ENCODE measurements around the gene BRICD5. TPM values are rescaled to one million over a fixed set of nuclear protein-coding genes. Genes with fewer than 3 reads are reported as not detected.
A peak's percentile ranks its signal among the peaks of the same experiment; 100 is the strongest.
"Not testable (repeated sequence)": the region's sequence is repeated elsewhere in the genome, so short reads cannot be mapped to it uniquely, and the experiment has no call there.

BRICD5 gene
- total RNA-seq, 2 experiments from 2014 or later: 10.3 to 12.5 TPM

- Mint-ChIP-seq H3K9me3 (no peaks in the 10 kb centered on the region), H3K27ac (no peak overlapping the region), H3K4me1 (peaks cover 44% of the 10 kb centered on the region), H3K27me3 (no peaks in the 10 kb centered on the region), H3K36me3 (ENCODE audit: low read depth) (peaks cover 29% of the 10 kb centered on the region), H3K4me3 (no peak overlapping the region)
- ChIA-PET POLR2A (interaction anchor here (0.6 to 2.8 kb wide), 2 partner anchors 9 to 55 kb away, joined by 3 to 11 read pairs; partner anchors contain the start of gene TRAF7), CTCF (no interaction called here)
- no peak for DNase-seq
These were observed 1.2 kb downstream of the BRICD5 start for GRCh38 chr16:2209258-2210008.

GRCh38 chr16:2208772-2209171, 1.9 kb downstream of the BRICD5 start:
- no peaks in the 10 kb centered on the region for H3K9me3 Mint-ChIP-seq

DNA sequence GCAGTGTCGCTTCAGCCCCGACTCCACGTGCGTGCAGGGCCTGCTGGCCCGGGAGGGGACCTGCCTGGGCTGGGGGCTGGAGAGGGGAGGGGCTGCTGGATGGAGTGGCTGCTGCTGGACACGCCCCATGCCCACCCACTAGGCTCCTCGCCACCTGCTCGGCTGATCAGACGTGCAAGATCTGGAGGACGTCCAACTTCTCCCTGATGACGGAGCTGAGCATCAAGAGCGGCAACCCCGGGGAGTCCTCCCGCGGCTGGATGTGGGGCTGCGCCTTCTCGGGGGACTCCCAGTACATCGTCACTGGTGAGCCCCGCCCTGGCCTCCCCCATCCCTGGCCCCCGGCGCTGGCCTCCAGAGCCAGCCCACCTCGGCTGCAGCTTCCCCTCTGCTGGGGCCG, 2.4 kb downstream of the BRICD5 start:
- H3K4me1 Mint-ChIP-seq: peaks cover 44% of the 10 kb centered on the region
- no peaks in the 10 kb centered on the region for H3K9me3 Mint-ChIP-seq
- CTCF ChIA-PET: no interaction called here
- no peaks in the 10 kb centered on the region for H3K27me3 Mint-ChIP-seq
- H3K4me3 Mint-ChIP-seq: no peak overlapping the region
- DNase-seq: no peak
- POLR2A ChIA-PET: interaction anchor here (2.8 kb wide), 1 partner anchor 54 kb away, joined by 11 read pairs; the partner anchor contains the start of gene TRAF7
- H3K36me3 Mint-ChIP-seq (ENCODE audit: low read depth): peaks cover 27% of the 10 kb centered on the region
- H3K27ac Mint-ChIP-seq: no peak overlapping the region

More at GRCh38 chr16:2208772-2209171, 1.9 kb downstream of the BRICD5 start:
- ChIA-PET POLR2A (interaction anchor here (2.8 kb wide), 1 partner anchor 54 kb away, joined by 11 read pairs; the partner anchor contains the start of gene TRAF7), CTCF (no interaction called here)
- no peak overlapping the region for H3K27ac Mint-ChIP-seq
- peaks cover 29% of the 10 kb centered on the region for H3K36me3 Mint-ChIP-seq (ENCODE audit: low read depth)
- peaks cover 46% of the 10 kb centered on the region for H3K4me1 Mint-ChIP-seq
- H3K4me3 Mint-ChIP-seq: no peak overlapping the region
- DNase-seq: no peak
- H3K27me3 Mint-ChIP-seq: no peaks in the 10 kb centered on the region

GRCh38 chr16:2207872-2208271, 2.8 kb downstream of the BRICD5 start:
- ChIA-PET POLR2A (interaction anchor here (2.8 kb wide), 2 partner anchors 43 to 54 kb away, joined by 10 to 11 read pairs; partner anchors contain the start of genes ECI1 and TRAF7), CTCF (no interaction called here)
- Mint-ChIP-seq H3K27me3 (no peaks in the 10 kb centered on the region), H3K4me3 (peak overlapping the region; percentile 9), H3K36me3 (ENCODE audit: low read depth) (peaks cover 25% of the 10 kb centered on the region), H3K9me3 (no peaks in the 10 kb centered on the region), H3K27ac (peak overlapping the region; percentile 20), H3K4me1 (peaks cover 40% of the 10 kb centered on the region)
- DNase-seq: no peak

DNA sequence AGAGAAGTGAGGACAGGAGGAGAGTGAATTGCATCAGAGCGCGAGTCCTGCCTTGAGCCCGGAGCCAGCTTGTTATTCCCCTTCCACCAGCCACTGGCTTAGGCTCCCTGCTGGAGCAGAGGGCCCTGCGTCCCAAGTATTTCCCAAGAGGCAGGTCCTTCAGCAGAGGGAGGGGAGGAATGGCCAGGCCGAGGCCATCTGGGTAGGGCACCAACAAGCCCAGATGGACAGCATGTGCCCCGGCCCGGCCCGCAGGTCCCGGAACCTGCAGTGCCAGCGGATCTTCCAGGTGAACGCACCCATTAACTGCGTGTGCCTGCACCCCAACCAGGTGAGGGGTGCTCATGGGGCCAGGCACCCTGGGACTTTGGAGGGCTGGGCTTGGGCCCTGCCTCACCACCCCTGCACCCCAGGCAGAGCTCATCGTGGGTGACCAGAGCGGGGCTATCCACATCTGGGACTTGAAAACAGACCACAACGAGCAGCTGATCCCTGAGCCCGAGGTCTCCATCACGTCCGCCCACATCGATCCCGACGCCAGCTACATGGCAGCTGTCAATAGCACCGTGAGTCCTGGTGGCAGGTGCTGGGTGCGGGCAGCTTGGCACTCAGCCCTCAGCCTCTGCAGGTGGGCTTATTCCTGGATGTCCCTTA, 3.8 kb downstream of the BRICD5 start:
- Mint-ChIP-seq H3K4me1 (peaks cover 32% of the 10 kb centered on the region), H3K27ac (peak overlapping the region; percentile 72), H3K36me3 (ENCODE audit: low read depth) (peaks cover 22% of the 10 kb centered on the region), H3K9me3 (no peaks in the 10 kb centered on the region), H3K4me3 (peak overlapping the region; percentile 73), H3K27me3 (peaks cover 4% of the 10 kb centered on the region)
- ChIA-PET POLR2A (interaction anchor here (1.0 to 4.7 kb wide), 7 partner anchors 9 to 211 kb away, joined by 3 to 43 read pairs (median 10); partner anchors contain the start of genes E4F1, ECI1, PGP and TRAF7), CTCF (interaction anchor here (0.9 to 1.0 kb wide), 3 partner anchors 8 to 52 kb away, joined by 3 read pairs; partner anchors contain the start of gene PGP)
- no peak for DNase-seq

GRCh38 chr16:2206420-2206779, 4.3 kb downstream of the BRICD5 start:
- peaks cover 19% of the 10 kb centered on the region for H3K36me3 Mint-ChIP-seq (ENCODE audit: low read depth)
- ChIA-PET POLR2A (interaction anchor here (1.0 to 4.7 kb wide), 10 partner anchors 9 to 211 kb away, joined by 3 to 43 read pairs (median 4); partner anchors contain the start of genes E4F1, ECI1, PGP and TRAF7), CTCF (interaction anchor here (0.9 to 1.0 kb wide), 2 partner anchors 8 to 52 kb away, joined by 3 read pairs; partner anchors contain the start of gene PGP)
- DNase-seq: no peak
- peak overlapping the region; percentile 72 for H3K27ac Mint-ChIP-seq
- peak overlapping the region; percentile 73 for H3K4me3 Mint-ChIP-seq
- H3K9me3 Mint-ChIP-seq: no peaks in the 10 kb centered on the region
- H3K27me3 Mint-ChIP-seq: peaks cover 6% of the 10 kb centered on the region
- peaks cover 30% of the 10 kb centered on the region for H3K4me1 Mint-ChIP-seq

DNA sequence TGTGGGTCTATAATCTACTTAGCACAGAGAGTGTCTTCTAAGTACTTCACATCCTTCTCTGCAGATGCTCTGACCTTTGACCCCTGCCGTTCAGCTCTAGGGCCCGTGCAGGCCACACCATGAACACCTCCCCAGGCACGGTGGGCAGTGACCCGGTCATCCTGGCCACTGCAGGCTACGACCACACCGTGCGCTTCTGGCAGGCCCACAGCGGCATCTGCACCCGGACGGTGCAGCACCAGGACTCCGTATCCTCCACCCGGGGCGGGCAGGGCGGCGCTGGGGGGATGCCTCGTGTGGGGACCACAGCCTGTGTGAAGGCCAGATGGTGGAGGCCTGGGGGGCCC, 4.7 kb downstream of the BRICD5 start:
- Mint-ChIP-seq H3K27me3 (peaks cover 6% of the 10 kb centered on the region), H3K27ac (peak overlapping the region; percentile 72), H3K4me1 (peaks cover 30% of the 10 kb centered on the region), H3K4me3 (peak overlapping the region; percentile 73), H3K9me3 (no peaks in the 10 kb centered on the region), H3K36me3 (ENCODE audit: low read depth) (peaks cover 19% of the 10 kb centered on the region)
- no peak for DNase-seq
- ChIA-PET CTCF (interaction anchor here (0.9 to 1.0 kb wide), 2 partner anchors 51 to 296 kb away, joined by 3 read pairs; no protein-coding TSS in a partner anchor), POLR2A (interaction anchor here (1.0 to 4.7 kb wide), 13 partner anchors 10 to 241 kb away, joined by 3 to 43 read pairs (median 3); partner anchors contain the start of genes E4F1, ECI1, PGP and RPS2)

DNA sequence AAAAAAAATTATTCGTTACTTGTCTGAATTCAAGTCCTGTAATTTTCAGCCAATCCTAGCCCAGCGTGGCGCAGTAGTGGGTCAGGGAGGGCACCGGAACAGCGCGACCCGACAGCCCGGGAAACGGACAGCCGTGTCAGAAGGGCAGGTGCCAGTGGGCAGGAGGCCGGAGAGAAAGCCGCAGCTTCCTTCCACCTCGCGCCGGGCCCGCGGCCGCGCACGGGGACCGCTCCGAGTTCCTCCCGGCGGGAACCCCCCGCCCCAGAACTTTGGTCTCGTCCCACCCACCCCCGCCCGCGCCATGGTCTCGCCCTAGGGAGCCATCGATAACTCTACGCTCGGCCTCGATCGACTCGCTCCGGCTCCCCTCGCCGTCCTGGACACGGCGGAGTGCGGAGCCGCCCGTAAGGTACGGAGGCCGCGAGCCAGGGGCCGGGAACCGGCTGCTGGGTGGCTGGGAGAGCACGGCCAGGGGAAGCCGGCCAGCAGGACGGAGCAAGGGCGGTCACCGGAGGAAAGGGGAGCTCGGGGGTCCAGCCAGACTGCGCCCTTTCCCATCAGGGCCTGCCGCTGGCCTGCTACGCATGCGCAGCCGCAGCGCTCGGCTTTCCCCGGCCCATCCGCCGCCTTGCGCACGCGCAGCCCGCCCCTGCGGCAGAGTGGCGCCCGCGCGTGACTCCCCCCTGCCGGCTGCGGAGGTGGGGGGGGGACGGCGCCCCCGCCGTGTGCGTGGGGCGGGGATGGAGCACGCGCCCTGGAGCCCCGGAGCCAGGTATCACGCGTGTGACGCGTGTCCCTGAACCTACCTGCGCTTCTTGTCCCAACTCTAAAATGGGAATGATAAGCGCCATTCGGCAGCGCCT, 5.3 kb downstream of the BRICD5 start, which contains the start of gene MLST8:
Gene MLST8, plus strand, starts transcription at position 351 of the 863 bp plus-strand sequence. CDS start 632 bp downstream, outside the sequence.
- no peaks in the 10 kb centered on the region for H3K9me3 Mint-ChIP-seq
- peaks cover 30% of the 10 kb centered on the region for H3K4me1 Mint-ChIP-seq
- peak within 1 kb of the TSS; percentile 73 for H3K27ac Mint-ChIP-seq
- H3K4me3 Mint-ChIP-seq: peak within 1 kb of the TSS; percentile 73
- peaks cover 9% of the 10 kb centered on the region for H3K27me3 Mint-ChIP-seq
- CTCF ChIA-PET: interaction anchor here (1.0 kb wide), 1 partner anchor 296 kb away, joined by 3 read pairs; no protein-coding TSS in a partner anchor
- POLR2A ChIA-PET: interaction anchor here (1.0 to 4.7 kb wide), 12 partner anchors 10 to 240 kb away, joined by 3 to 43 read pairs (median 4); partner anchors contain the start of genes E4F1, ECI1, PGP and RPS2
- peak; percentile 91 for DNase-seq
- H3K36me3 Mint-ChIP-seq (ENCODE audit: low read depth): peaks cover 19% of the 10 kb centered on the region

- ChIA-PET POLR2A (interaction anchor here (1.2 to 4.7 kb wide), 7 partner anchors 10 to 239 kb away, joined by 3 to 43 read pairs (median 6); partner anchors contain the start of genes PGP, RPS2 and TRAF7), CTCF (interaction anchor here (0.8 to 1.0 kb wide), 2 partner anchors 10 to 297 kb away, joined by 3 to 4 read pairs; no protein-coding TSS in a partner anchor)
- H3K27me3 Mint-ChIP-seq: peaks cover 11% of the 10 kb centered on the region
- H3K27ac Mint-ChIP-seq: peak overlapping the region; percentile 28
- peak overlapping the region; percentile 73 for H3K4me3 Mint-ChIP-seq
- DNase-seq: no peak
- peaks cover 30% of the 10 kb centered on the region for H3K4me1 Mint-ChIP-seq
- H3K36me3 Mint-ChIP-seq (ENCODE audit: low read depth): peaks cover 19% of the 10 kb centered on the region
- no peaks in the 10 kb centered on the region for H3K9me3 Mint-ChIP-seq
These were observed 6.1 kb downstream of the BRICD5 start for GRCh38 chr16:2204416-2205103.

DNA sequence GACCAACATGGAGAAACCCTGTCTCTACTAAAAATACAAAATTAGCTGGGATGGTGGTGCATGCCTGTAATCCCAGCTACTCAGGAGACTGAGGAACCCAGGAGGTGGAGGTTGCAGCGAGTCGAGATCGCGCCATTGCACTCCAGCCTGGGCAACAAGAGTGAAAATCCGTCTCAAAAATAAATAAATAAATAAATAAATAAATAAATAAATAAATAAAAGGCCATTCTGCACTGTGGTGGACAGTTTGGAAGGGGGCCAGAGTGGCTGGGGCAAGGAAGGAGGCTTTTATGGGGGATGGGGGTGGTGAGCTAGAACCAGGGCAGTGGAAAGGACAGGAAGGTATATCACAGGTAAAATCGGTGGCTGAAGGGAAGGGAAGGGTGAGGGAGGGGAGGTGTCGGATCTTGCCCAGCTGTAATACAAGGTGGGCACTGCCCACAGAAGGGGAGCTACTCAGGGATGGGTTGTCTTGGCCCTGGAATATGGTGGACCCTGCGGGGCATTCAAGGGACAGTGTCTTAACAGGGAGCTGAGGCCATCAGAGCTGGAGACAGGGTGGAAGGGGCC, 7.5 kb downstream of the BRICD5 start:
- not testable (repeated sequence) for DNase-seq, H3K27ac Mint-ChIP-seq, H3K9me3 Mint-ChIP-seq
- POLR2A ChIA-PET: interaction anchor here (3.6 to 4.7 kb wide), 3 partner anchors 9 to 48 kb away, joined by 18 to 43 read pairs (median 38); partner anchors contain the start of genes PGP and TRAF7
- Mint-ChIP-seq H3K4me1 (peaks cover 30% of the 10 kb centered on the region), H3K4me3 (peak overlapping the region; percentile 56), H3K36me3 (ENCODE audit: low read depth) (peaks cover 16% of the 10 kb centered on the region), H3K27me3 (peaks cover 21% of the 10 kb centered on the region)
- CTCF ChIA-PET: interaction anchor here (0.7 kb wide), 1 partner anchor 48 kb away, joined by 3 read pairs; the partner anchor contains the start of gene TRAF7

DNA sequence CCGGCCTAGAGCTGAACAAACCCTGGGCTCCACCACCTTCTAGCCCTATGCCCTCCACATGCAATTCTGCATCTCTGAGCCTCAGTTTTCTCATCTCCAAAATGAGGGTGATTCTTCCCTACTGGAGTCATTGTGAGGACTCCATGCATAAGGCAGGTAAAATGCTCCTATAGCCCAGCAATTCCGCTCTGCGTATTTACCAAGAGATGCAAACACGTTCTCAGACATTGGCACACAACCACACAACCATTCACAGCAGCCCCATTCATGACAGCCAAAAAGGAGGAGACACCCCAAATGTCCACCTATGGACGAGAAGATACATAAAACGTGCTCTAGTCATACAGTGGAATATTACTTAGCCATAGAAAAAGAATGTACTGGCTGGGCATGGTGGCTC, 10.3 kb downstream of the BRICD5 start:
- Mint-ChIP-seq H3K9me3 (no peaks in the 10 kb centered on the region), H3K4me3 (no peak overlapping the region), H3K36me3 (ENCODE audit: low read depth) (no peaks in the 10 kb centered on the region), H3K4me1 (peaks cover 9% of the 10 kb centered on the region), H3K27me3 (peaks cover 37% of the 10 kb centered on the region), H3K27ac (no peak overlapping the region)
- CTCF ChIA-PET: no interaction called here
- no peak for DNase-seq
- POLR2A ChIA-PET: interaction anchor here (0.7 to 1.1 kb wide), 2 partner anchors 10 to 313 kb away, joined by 3 read pairs; partner anchors contain the start of gene ATP6V0C
